Activated CD4-positive, alpha-beta T cell treated with anti-CD3 and anti-CD28 coated beads, Interleukin-10, Interleukin-2, amounts not matched to agents 100 ng/mL and 50 ng/mL, durations not matched to agents 16 hours and 8 hours (primary cell): ENCODE measurements around the gene ZDHHC20.
"Not testable (repeated sequence)": the region's sequence is repeated elsewhere in the genome, so short reads cannot be mapped to it uniquely, and the experiment has no call there.

Experiments used
- DNase-seq: peaks from one replicate; pipeline ENCODE4 v3.0.0-alpha.2; 2020

Gene ZDHHC20

GRCh38 chr13:21435231-21435630, 23.9 kb downstream of the ZDHHC20 start:
- DNase-seq = no peak

GRCh38 chr13:21434588-21434987, 24.5 kb downstream of the ZDHHC20 start:
- DNase-seq = no peak

DNA sequence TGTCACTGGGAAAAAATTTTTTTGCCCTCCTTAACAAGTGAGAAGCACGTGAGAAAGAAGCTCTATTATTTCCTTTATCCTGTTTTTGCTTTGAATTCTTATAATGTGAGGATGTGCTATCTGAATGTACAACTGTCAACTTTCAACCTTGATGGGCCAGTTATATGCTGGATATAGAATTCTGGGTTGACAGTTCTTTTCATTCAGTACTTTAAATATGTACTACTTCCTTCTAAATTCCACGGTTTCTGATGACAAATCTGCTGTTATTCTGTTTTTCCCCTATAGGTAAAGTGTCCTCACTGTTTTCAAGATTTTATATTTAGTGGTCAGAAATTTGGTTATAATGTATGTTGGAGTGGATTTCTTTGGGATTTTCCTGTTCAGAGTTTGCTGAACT, 29.9 kb downstream of the ZDHHC20 start:
- no peak for DNase-seq

GRCh38 chr13:21427741-21428140, 31.4 kb downstream of the ZDHHC20 start:
- no peak for DNase-seq

DNA sequence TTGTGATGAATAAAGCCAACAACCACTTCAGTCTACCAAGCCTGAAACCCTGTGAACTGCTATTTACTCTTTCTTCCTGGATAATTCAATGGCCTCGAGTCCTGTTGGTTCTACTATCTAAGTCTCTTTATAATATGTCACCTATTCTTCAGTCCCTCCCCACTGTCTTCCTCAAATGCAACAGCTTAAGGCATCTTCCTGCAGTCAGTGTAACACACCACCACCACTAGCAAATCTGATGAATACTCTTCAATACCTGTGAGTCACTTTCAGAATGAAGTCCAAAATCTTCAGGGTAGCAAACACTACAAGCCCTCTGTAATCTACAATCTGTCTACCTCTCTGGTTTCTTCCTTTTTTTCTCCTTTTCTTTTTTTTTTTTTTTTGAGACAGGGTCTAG, 32.9 kb downstream of the ZDHHC20 start:
- DNase-seq = peak; percentile 13

GRCh38 chr13:21420706-21421105, 38.4 kb downstream of the ZDHHC20 start:
- no peak for DNase-seq

DNA sequence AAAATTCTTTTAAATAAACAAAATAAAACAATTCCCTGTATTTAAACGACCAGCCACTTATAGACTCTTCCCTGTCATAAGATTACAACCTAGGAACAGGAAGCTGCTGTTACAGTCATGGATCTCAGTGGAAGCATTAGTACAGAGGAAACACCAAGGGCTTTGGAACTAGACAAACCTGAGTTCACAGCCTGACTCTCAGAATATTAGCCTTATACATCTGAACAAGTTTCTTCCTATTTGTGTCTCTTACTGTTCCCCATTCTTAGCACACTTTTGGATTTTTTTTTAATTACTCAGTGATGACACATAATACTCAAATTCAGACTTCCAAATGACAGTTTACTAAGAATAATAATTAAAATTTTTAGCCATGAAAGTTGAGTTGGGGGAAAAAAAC, 46.1 kb downstream of the ZDHHC20 start:
- no peak for DNase-seq

GRCh38 chr13:21410453-21410852, 48.6 kb downstream of the ZDHHC20 start:
- DNase-seq = not testable (repeated sequence)

GRCh38 chr13:21405309-21405708, 53.8 kb downstream of the ZDHHC20 start:
- no peak for DNase-seq

DNA sequence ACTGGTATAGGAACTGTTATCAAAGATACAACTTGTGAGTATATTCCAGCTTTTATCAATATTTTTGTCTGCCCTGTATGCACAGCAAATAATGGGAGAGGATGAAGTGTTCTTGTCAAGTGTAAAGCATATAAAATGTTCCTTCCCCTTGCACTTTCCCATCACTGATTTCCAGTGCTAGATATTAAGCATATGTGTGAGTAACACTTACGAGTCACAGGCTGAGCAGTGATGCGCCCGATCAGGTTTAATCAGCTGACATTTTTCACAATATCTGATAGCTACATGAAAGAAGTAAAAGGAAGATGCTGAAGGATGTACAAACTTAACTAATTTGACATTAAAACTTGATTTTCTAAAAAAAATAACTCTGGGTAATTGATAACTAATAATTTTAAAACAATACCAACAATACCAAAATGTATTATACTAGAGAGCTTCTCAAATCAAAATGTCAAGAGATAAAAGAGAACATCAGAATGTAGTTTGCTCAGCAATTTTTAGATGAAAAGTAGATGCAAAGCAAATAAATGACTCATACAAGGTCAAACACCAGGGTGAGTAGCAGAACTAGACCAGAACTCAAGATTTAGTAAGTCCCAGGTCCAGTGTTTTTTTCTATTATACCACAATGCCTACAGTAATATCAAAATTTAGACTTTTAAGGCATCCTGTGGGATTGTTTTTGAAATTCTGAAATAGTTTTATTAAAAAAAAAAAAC, 56.4 kb downstream of the ZDHHC20 start:
- DNase-seq = peak; percentile 8

GRCh38 chr13:21399741-21400140, 59.4 kb downstream of the ZDHHC20 start:
- DNase-seq = peak; percentile 2

- peak; percentile 43 for DNase-seq
Observed at GRCh38 chr13:21395953-21396352, 63.1 kb downstream of the ZDHHC20 start.

DNA sequence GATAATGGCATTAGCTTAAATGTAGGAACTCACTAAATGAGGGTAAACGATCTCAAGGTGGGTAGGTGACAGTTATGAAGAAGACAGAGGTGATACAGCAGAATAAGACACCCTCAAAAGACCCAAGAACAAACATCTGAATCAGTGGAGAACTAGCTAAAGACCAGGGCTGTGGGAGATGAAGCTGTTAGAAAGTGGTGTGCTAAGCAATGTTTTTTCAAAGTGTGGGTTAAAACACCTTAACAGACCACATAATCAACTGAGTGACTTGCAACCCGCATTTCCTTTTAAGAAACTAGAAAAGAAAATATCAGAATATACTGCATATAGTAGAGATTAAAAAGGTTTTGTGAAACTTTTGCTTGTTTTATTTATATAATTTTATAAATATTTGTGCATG, 70.0 kb downstream of the ZDHHC20 start:
- no peak for DNase-seq

GRCh38 chr13:21385710-21386109, 73.4 kb downstream of the ZDHHC20 start:
- no peak for DNase-seq

GRCh38 chr13:21383090-21383489, 76.0 kb downstream of the ZDHHC20 start:
- DNase-seq = no peak

DNA sequence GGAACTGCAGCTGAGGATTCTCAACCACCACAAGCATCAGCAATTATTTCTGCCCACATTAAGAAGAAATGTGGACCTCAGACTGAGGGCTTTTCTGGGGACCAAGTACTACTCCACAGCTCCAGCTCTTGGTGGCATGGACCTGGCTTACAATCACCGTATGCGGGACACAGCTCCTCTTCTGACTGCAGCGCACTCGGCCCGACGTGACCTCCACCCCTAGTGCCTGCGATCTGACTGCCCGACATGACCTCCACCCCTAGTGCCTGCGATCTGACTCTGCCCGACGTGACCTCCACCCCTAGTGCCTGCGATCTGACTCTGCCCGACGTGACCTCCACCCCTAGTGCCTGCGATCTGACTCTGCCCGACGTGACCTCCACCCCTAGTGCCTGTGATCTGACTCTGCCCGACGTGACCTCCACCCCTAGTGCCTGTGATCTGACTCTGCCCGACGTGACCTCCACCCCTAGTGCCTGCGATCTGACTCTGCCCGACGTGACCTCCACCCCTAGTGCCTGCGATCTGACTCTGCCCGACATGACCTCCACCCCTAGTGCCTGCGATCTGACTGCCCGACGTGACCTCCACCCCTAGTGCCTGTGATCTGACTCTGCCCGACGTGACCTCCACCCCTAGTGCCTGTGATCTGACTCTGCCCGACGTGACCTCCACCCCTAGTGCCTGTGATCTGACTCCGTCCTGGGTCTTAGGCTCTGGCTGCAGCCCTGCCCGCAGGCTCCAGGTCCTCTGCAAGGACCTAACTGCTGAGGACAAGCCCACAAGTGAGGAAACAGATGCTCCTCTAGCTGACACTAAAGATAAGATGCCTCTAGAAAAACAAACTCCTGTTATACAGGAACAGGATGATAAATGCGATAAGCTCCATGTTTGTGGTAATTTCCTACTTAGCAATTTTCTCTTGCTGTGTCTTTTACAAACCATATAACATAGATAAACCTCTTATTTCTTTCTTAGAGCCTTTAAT, 81.8 kb downstream of the ZDHHC20 start:
- DNase-seq = not testable (repeated sequence)

GRCh38 chr13:21372530-21372929, 86.6 kb downstream of the ZDHHC20 start:
- no peak for DNase-seq

DNA sequence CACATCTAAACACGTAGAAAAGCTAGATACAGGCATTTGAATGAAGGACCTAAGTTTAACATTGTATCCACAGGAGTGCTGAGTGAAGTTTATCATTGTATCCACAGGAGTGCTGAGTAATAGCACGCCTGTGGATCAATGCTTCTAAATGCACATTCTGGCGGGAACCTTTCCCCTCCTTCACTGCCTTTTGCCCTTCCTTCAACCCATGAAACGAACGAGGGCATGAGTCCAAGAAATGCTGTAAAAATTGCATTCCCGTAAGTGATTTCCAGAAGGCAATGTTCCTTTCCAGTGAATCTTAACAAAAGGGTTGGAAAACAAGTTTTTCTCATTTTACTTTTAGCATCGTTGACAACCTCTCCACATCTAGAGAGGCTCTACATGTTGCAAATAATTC, 88.1 kb downstream of the ZDHHC20 start:
- DNase-seq = no peak

DNA sequence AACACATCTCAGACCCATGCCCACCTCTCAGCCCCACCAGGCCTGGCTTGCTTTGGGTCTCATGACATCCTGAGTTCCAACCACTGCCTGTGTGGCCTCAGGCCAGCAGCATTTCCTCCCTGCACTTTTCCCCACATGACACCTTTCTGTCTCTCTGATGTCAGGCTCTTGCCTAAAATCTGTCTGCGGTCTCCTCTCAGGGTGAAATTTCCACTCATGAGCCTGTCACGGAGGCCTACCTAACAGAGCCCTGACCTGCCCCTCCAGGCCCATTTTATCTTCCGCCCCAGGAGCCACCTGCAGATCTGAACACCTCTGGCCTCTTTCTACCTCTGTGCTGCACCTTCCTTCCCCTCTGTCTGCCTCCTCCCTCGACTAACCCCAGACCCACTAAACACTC, 93.5 kb downstream of the ZDHHC20 start:
- DNase-seq = no peak

- DNase-seq = no peak
Observed at GRCh38 chr13:21364916-21365315, 94.2 kb downstream of the ZDHHC20 start.

DNA sequence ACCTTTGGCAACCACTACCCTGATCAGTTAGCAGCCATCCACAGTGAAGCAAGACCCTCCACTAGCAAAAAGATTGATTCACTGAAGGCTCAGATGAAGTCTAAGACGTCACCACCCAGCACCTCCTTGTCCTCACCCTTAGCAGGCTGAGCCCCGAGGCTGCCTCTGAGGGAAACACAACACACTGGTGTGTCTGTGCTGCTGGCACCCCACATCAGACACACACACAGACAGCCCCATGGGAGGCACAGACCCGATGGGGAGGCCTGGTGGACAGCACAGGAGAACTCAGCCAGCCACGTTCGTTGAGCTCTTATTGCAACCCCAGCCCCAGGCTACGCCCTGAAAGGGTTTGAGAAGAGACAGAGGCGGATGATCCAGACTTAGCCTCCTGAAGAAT, 94.7 kb downstream of the ZDHHC20 start:
- no peak for DNase-seq

DNA sequence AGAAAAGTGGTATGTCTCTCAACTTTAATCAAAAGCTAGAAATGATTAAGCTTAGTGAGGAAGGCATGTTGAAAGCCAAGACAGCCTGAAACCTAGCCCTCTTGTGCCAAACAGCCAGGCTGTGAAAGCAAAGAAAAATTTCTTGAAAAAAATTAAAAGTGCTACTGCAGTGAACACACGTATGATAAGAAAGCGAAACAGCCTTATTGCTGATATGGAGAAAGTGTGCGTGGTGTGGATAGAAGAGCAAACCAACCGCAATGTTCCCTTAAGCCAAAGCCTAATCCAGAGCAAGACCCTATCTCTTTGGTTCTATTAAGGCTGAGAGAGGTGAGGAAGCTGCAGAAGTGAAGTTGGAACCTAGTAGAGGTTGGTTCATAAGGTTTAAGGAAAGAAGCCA, 96.4 kb downstream of the ZDHHC20 start:
- DNase-seq = peak; percentile 10

DNA sequence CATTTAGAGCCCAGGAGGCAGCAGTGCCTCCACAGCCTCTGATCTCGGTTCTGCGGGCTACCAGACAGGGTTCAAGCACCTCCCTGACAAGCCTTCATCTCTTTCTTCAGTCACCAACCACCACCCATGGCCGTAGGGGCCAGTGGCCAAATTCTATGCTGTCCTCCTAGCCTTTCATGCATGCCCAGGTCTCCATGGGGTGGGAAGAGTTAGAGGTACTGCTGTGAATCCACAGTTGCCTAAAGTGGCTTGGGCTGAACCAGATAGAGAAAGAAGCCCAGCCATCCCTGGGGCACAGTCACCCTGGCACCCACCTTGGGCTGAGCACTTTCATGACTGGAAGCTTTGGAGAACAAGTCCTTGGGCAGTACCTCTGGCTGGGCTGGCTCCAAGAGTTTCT, 97.4 kb downstream of the ZDHHC20 start:
- no peak for DNase-seq

DNA sequence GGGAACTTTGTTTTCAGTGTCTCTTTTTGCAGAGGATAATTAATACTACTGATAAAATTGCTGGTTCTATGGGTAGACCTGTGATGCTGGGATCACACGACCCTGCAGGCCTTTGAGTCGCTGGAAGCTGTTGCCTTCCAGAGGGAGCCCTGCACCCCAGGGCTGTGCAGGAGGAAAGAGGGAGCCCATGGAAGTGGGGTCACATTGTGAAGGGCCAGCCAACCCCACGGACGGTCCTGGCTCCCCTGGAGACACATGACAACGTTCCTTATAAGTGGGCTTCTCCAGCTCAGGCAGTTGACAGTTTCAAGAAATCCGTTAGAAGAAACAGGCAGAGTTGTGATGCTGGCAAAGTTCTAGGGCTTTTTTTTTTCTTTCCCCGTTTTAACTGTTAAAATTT, 98.0 kb downstream of the ZDHHC20 start:
- DNase-seq = no peak
